ENCODE data around the gene LRRC14B. TPM values are rescaled to one million over a fixed set of nuclear protein-coding genes. Genes with fewer than 3 reads are reported as not detected.
"Not testable (repeated sequence)": the region's sequence is repeated elsewhere in the genome, so short reads cannot be mapped to it uniquely, and the experiment has no call there.

LRRC14B gene
- polyA plus RNA-seq, 4 donors = 0.08 to 0.11 TPM; not detected in 2

- no peak for DNase-seq (ENCODE audit: low read depth in 4 of 4, low spot score in 2 of 4)
These were observed 13.2 kb downstream of the LRRC14B start for GRCh38 chr5:204462-204861.

- no peak for DNase-seq (ENCODE audit: low read depth in 4 of 4, low spot score in 2 of 4)
These were observed 13.8 kb downstream of the LRRC14B start for GRCh38 chr5:204966-205670.

GRCh38 chr5:206406-206805, 15.1 kb downstream of the LRRC14B start:
- no peak for DNase-seq (ENCODE audit: low read depth in 4 of 4, low spot score in 2 of 4)

GRCh38 chr5:206927-207536, 15.7 kb downstream of the LRRC14B start:
- no peak for DNase-seq (ENCODE audit: low read depth in 4 of 4, low spot score in 2 of 4)

GRCh38 chr5:207599-207998, 16.3 kb downstream of the LRRC14B start:
- no peak for DNase-seq (ENCODE audit: low read depth in 4 of 4, low spot score in 2 of 4)

- DNase-seq (ENCODE audit: low read depth in 4 of 4, low spot score in 2 of 4) = no peak
These were observed 17.3 kb downstream of the LRRC14B start for GRCh38 chr5:208449-209114.

GRCh38 chr5:213803-214395, 22.6 kb downstream of the LRRC14B start:
- no peak for DNase-seq (ENCODE audit: low read depth in 4 of 4, low spot score in 2 of 4)

GRCh38 chr5:215256-215655, 24.0 kb downstream of the LRRC14B start:
- DNase-seq (ENCODE audit: low read depth in 4 of 4, low spot score in 2 of 4) = not testable (repeated sequence)

- DNase-seq (ENCODE audit: low read depth in 4 of 4, low spot score in 2 of 4) = not testable (repeated sequence)
These were observed 24.8 kb downstream of the LRRC14B start for GRCh38 chr5:216076-216475.

- DNase-seq (ENCODE audit: low read depth in 4 of 4, low spot score in 2 of 4) = peak; percentile 82 to 91 (median 89)
These were observed 26.5 kb downstream of the LRRC14B start, which contains the start of the genes CCDC127 and SDHA for GRCh38 chr5:217494-218456. TSS of gene CCDC127 (minus strand) at chr5:218153. CDS start at chr5:216849, 1,304 bp downstream. TSS of gene SDHA (plus strand) at chr5:218320. CDS start at chr5:218356, 36 bp downstream.

GRCh38 chr5:218457-219291, 27.4 kb downstream of the LRRC14B start:
- no peak for DNase-seq (ENCODE audit: low read depth in 4 of 4, low spot score in 2 of 4)

- no peak for DNase-seq (ENCODE audit: low read depth in 4 of 4, low spot score in 2 of 4)
These were observed 28.2 kb downstream of the LRRC14B start for GRCh38 chr5:219460-219863.

- no peak for DNase-seq (ENCODE audit: low read depth in 4 of 4, low spot score in 2 of 4)
These were observed 28.7 kb downstream of the LRRC14B start for GRCh38 chr5:219991-220390.

GRCh38 chr5:222951-223715, 31.8 kb downstream of the LRRC14B start:
- not testable (repeated sequence) for DNase-seq (ENCODE audit: low read depth in 4 of 4, low spot score in 2 of 4)

GRCh38 chr5:223791-224190, 32.5 kb downstream of the LRRC14B start:
- no peak for DNase-seq (ENCODE audit: low read depth in 4 of 4, low spot score in 2 of 4)

- DNase-seq (ENCODE audit: low read depth in 4 of 4, low spot score in 2 of 4) = no peak
These were observed 34.0 kb downstream of the LRRC14B start for GRCh38 chr5:225334-225733.

GRCh38 chr5:227375-227774, 36.1 kb downstream of the LRRC14B start:
- not testable (repeated sequence) for DNase-seq (ENCODE audit: low read depth in 4 of 4, low spot score in 2 of 4)

- no peak for DNase-seq (ENCODE audit: low read depth in 4 of 4, low spot score in 2 of 4)
These were observed 37.6 kb downstream of the LRRC14B start for GRCh38 chr5:228886-229285.
